CD4-positive, alpha-beta memory T cell (primary cell): ENCODE measurements around the gene DAPK1. TPM values are rescaled to one million over a fixed set of nuclear protein-coding genes. Genes with fewer than 3 reads are reported as not detected.

Experiments
- CTCF ChIA-PET: fragments of 350-600 bp; sonication (Branson Sonifier 250); formaldehyde crosslinking; loops from one replicate; lab custom pipeline; 2021; ENCODE audit warnings: inconsistent platforms; ENCODE audit not compliant: partially characterized antibody; lab: Charles Lee
- POLR2A ChIA-PET: fragments of 350-600 bp; sonication (Branson Sonifier 250); formaldehyde crosslinking; loops from one replicate; lab custom pipeline; 2021; ENCODE audit not compliant: partially characterized antibody; lab: Charles Lee
- DNase-seq, 5 donors: peaks; one replicate each; pipeline versions ENCODE4 v3.0.0 to v3.0.0-alpha.2; 2020 to 2022; ENCODE audit warnings: mixed read lengths in 1 of 5
- H3K27ac ChIP-seq: one replicate; pipeline ENCODE4 v1.7.0; 2013; ENCODE audit warnings: low read depth, low read length
- H3K27me3 ChIP-seq: 2 replicates; pipeline ENCODE4 v1.7.0; 2013; ENCODE audit warnings: mild to moderate bottlenecking, low read length, moderate library complexity; ENCODE audit not compliant: insufficient read depth
- H3K36me3 ChIP-seq: 2 replicates; pipeline ENCODE4 v1.7.0; 2013; ENCODE audit warnings: mild to moderate bottlenecking, low read length, moderate library complexity; ENCODE audit not compliant: insufficient read depth
- H3K4me1 ChIP-seq: 2 replicates; pipeline ENCODE4 v1.7.0; 2013; ENCODE audit warnings: mild to moderate bottlenecking, low read length, moderate library complexity; ENCODE audit not compliant: insufficient read depth
- H3K4me3 ChIP-seq, 2 donors: one replicate each; pipeline ENCODE4 v1.7.0; 2013; ENCODE audit warnings: low read length in 2 of 2, mild to moderate bottlenecking in 1 of 2
- H3K9me3 ChIP-seq, 2 donors: one replicate each; pipeline ENCODE4 v1.7.0; 2013; ENCODE audit warnings: low read length in 2 of 2, control low read depth in 1 of 2; ENCODE audit not compliant: control insufficient read depth in 1 of 2
- H3K27ac Mint-ChIP-seq, 7 donors: one replicate each; pipeline ENCODE4 v1.8.0; 2020 to 2021; ENCODE audit warnings: mixed read lengths in 7 of 7, mild to moderate bottlenecking in 6 of 7, inconsistent platforms in 3 of 7, moderate library complexity in 3 of 7
- H3K27me3 Mint-ChIP-seq, 2 donors: one replicate each; pipeline ENCODE4 v1.8.0; 2020 to 2021; ENCODE audit warnings: mixed read lengths in 2 of 2
- H3K36me3 Mint-ChIP-seq, 2 donors: one replicate each; pipeline ENCODE4 v1.8.0; 2020 to 2021; ENCODE audit warnings: mixed read lengths in 2 of 2, inconsistent platforms in 1 of 2, mild to moderate bottlenecking in 1 of 2
- H3K4me1 Mint-ChIP-seq, 4 donors: one replicate each; pipeline ENCODE4 v1.8.0; 2020 to 2021; ENCODE audit warnings: mixed read lengths in 4 of 4, mild to moderate bottlenecking in 1 of 4
- H3K4me3 Mint-ChIP-seq, 8 donors: one replicate each; pipeline ENCODE4 v1.8.0; 2020 to 2021; ENCODE audit warnings: mixed read lengths in 8 of 8, mild to moderate bottlenecking in 7 of 8, moderate library complexity in 6 of 8, inconsistent platforms in 3 of 8
- H3K9me3 Mint-ChIP-seq, 8 donors: one replicate each; pipeline ENCODE4 v1.8.0; 2020 to 2021; ENCODE audit warnings: mixed read lengths in 8 of 8, mild to moderate bottlenecking in 5 of 8, inconsistent platforms in 3 of 8, moderate library complexity in 1 of 8
- intact Hi-C: fragments of 100-400 bp; cut with micrococcal nuclease; formaldehyde crosslinking; loops from one replicate; pipeline ENCODE4 v1.15.1; 2023
- polyA plus RNA-seq, 2 donors: library from polyadenylated mRNA; unstranded; fragments of 300-500 nt; fragmentation: Illumina TruSeq; gene quantifications; one replicate each; pipeline ENCODE4 v1.2.3, GENCODE V29; 2021
- total RNA-seq, 2 experiments: library from RNA; stranded (reverse); gene quantifications; one replicate each; pipeline ENCODE4 v1.2.3, GENCODE V29; 2021

Gene DAPK1
- total and polyA plus RNA-seq, 4 experiments from 2014 or later = 1.7 to 2.2 TPM; not detected in 2

DNA sequence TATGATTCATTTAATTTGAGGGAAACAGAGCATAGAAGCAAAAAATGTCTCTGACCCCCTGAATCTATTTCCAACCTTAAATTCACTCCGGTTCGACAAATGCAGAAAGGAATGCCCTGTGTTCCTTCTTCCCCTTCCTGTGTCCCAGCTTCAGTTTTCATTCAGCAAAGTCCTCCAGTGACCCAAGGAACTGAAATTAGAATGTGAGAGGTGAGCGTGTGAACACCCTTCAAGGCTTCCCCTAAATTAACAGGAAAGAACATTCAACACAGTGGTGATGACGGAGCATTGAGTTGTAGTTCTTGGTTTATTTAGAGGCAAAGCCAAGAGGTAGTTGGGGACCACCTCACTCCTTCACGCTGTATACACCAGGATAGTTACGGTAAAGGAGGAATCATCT lies 130.7 kb downstream of the DAPK1 start:
- ChIA-PET POLR2A (no interaction called here), CTCF (no interaction called here)
- intact Hi-C loops = no loop called here
- H3K27me3 ChIP-seq = no peaks in the 10 kb centered on the region
- no peak overlapping the region for H3K27ac Mint-ChIP-seq
- no peaks in the 10 kb centered on the region for H3K36me3 Mint-ChIP-seq
- H3K4me1 Mint-ChIP-seq = no peaks in the 10 kb centered on the region
- peaks cover 0 to 6% (median under 1%) of the 10 kb centered on the region in 8 donors for H3K9me3 Mint-ChIP-seq
- H3K4me1 ChIP-seq = no peaks in the 10 kb centered on the region
- H3K27ac ChIP-seq = no peak overlapping the region
- H3K4me3 Mint-ChIP-seq = no peak overlapping the region
- no peak for DNase-seq
- H3K36me3 ChIP-seq = no peaks in the 10 kb centered on the region
- no peaks in the 10 kb centered on the region for H3K9me3 ChIP-seq
- H3K4me3 ChIP-seq = no peak overlapping the region
- H3K27me3 Mint-ChIP-seq = peaks cover 0 to 3% of the 10 kb centered on the region in 2 donors

GRCh38 chr9:87629104-87629503 lies 131.4 kb downstream of the DAPK1 start:
- Histone ChIP-seq H3K9me3 (no peaks in the 10 kb centered on the region), H3K36me3 (no peaks in the 10 kb centered on the region), H3K27me3 (no peaks in the 10 kb centered on the region), H3K4me3 (no peak overlapping the region), H3K4me1 (no peaks in the 10 kb centered on the region), H3K27ac (no peak overlapping the region)
- CTCF ChIA-PET = no interaction called here
- Mint-ChIP-seq H3K4me1 (no peaks in the 10 kb centered on the region), H3K27me3 (peaks cover 0 to 2% of the 10 kb centered on the region in 2 donors), H3K9me3 (peaks cover 0 to 7% (median 0%) of the 10 kb centered on the region in 8 donors), H3K4me3 (no peak overlapping the region), H3K36me3 (no peaks in the 10 kb centered on the region), H3K27ac (peak overlapping the region in 1 of 7 donors; percentile 25)
- DNase-seq = no peak
- POLR2A ChIA-PET = no interaction called here
- intact Hi-C loops = no loop called here

DNA sequence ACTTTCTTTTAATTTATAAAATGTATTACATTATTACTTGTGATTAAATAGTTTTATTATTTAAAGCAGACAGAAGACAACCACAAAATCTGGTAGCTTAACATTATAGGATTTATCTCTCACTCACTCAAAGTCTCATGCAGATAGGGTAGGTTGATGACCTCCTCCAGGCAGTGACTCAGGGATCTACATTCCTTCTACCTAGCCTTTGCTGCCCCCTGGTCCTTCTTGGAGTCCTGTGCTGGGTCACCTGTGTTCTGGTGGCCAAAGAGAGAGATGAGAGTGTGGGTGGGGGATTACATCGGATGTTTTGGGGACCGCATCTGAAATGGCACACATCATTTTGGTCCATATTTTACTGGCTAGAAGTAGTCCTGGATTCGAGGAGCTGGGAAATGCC lies 132.6 kb downstream of the DAPK1 start:
- no peak overlapping the region for H3K27ac Mint-ChIP-seq
- Histone ChIP-seq H3K4me3 (no peak overlapping the region), H3K4me1 (no peaks in the 10 kb centered on the region), H3K27me3 (no peaks in the 10 kb centered on the region), H3K27ac (no peak overlapping the region), H3K9me3 (no peaks in the 10 kb centered on the region), H3K36me3 (no peaks in the 10 kb centered on the region)
- peaks cover 0 to 3% (median 0%) of the 10 kb centered on the region in 8 donors for H3K9me3 Mint-ChIP-seq
- ChIA-PET POLR2A (no interaction called here), CTCF (no interaction called here)
- intact Hi-C loops = no loop called here
- no peaks in the 10 kb centered on the region for H3K4me1 Mint-ChIP-seq
- H3K4me3 Mint-ChIP-seq = no peak overlapping the region
- H3K36me3 Mint-ChIP-seq = no peaks in the 10 kb centered on the region
- peaks cover 0 to 2% of the 10 kb centered on the region in 2 donors for H3K27me3 Mint-ChIP-seq
- DNase-seq = no peak

- ChIA-PET CTCF (no interaction called here), POLR2A (no interaction called here)
- Mint-ChIP-seq H3K4me1 (no peaks in the 10 kb centered on the region), H3K36me3 (no peaks in the 10 kb centered on the region), H3K4me3 (no peak overlapping the region), H3K27me3 (peaks cover 0 to under 1% of the 10 kb centered on the region in 2 donors), H3K27ac (no peak overlapping the region), H3K9me3 (peaks cover 0 to 3% (median 0%) of the 10 kb centered on the region in 8 donors)
- H3K36me3 ChIP-seq = no peaks in the 10 kb centered on the region
- no peak overlapping the region for H3K27ac ChIP-seq
- H3K4me1 ChIP-seq = no peaks in the 10 kb centered on the region
- no peak overlapping the region for H3K4me3 ChIP-seq
- H3K27me3 ChIP-seq = no peaks in the 10 kb centered on the region
- intact Hi-C loops = no loop called here
- no peaks in the 10 kb centered on the region for H3K9me3 ChIP-seq
- no peak for DNase-seq
These were observed 133.2 kb downstream of the DAPK1 start for GRCh38 chr9:87630846-87631245.

GRCh38 chr9:87635656-87636501 lies 138.2 kb downstream of the DAPK1 start:
- Histone ChIP-seq H3K27me3 (no peaks in the 10 kb centered on the region), H3K9me3 (no peaks in the 10 kb centered on the region), H3K4me1 (no peaks in the 10 kb centered on the region), H3K36me3 (no peaks in the 10 kb centered on the region), H3K27ac (no peak overlapping the region), H3K4me3 (no peak overlapping the region)
- ChIA-PET POLR2A (no interaction called here), CTCF (no interaction called here)
- DNase-seq = no peak
- Mint-ChIP-seq H3K36me3 (no peaks in the 10 kb centered on the region), H3K4me3 (no peak overlapping the region), H3K9me3 (peaks cover 0 to 2% (median 0%) of the 10 kb centered on the region in 8 donors), H3K27ac (no peak overlapping the region), H3K4me1 (no peaks in the 10 kb centered on the region), H3K27me3 (no peaks in the 10 kb centered on the region)
- intact Hi-C loops = no loop called here

GRCh38 chr9:87638292-87638691 lies 140.6 kb downstream of the DAPK1 start:
- POLR2A ChIA-PET = no interaction called here
- H3K4me3 ChIP-seq = no peak overlapping the region
- CTCF ChIA-PET = no interaction called here
- no peaks in the 10 kb centered on the region for H3K4me1 ChIP-seq
- Mint-ChIP-seq H3K4me3 (no peak overlapping the region), H3K4me1 (no peaks in the 10 kb centered on the region), H3K27me3 (no peaks in the 10 kb centered on the region), H3K27ac (no peak overlapping the region), H3K36me3 (no peaks in the 10 kb centered on the region), H3K9me3 (peaks cover 0 to 2% (median 0%) of the 10 kb centered on the region in 8 donors)
- no peak overlapping the region for H3K27ac ChIP-seq
- H3K27me3 ChIP-seq = no peaks in the 10 kb centered on the region
- H3K36me3 ChIP-seq = no peaks in the 10 kb centered on the region
- no peak for DNase-seq
- intact Hi-C loops = no loop called here
- no peaks in the 10 kb centered on the region for H3K9me3 ChIP-seq

DNA sequence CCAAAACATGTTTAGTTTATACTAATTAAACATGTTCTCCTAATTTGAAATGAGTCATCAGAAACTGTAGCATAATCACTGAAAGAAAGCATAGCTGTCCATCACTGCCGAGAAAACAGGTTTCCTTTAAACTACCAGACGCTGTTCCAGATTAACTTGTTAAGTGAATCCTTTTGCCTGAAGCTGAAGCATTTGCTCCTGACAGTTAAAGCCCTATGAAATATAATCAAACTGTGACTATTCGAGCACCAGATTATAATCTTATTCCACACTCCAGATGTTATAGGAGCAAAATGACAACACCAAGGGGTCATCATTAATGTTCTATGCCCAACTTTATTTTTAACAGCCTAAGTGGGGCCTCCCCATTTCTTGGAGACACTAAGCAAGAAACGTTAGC lies 142.3 kb downstream of the DAPK1 start:
- Mint-ChIP-seq H3K36me3 (no peaks in the 10 kb centered on the region), H3K4me3 (no peak overlapping the region), H3K9me3 (no peaks in the 10 kb centered on the region), H3K27me3 (peaks cover 0 to 6% of the 10 kb centered on the region in 2 donors), H3K27ac (no peak overlapping the region), H3K4me1 (no peaks in the 10 kb centered on the region)
- no peaks in the 10 kb centered on the region for H3K27me3 ChIP-seq
- H3K27ac ChIP-seq = no peak overlapping the region
- no peak for DNase-seq
- no peak overlapping the region for H3K4me3 ChIP-seq
- POLR2A ChIA-PET = no interaction called here
- CTCF ChIA-PET = no interaction called here
- H3K4me1 ChIP-seq = no peaks in the 10 kb centered on the region
- H3K36me3 ChIP-seq = no peaks in the 10 kb centered on the region
- no peaks in the 10 kb centered on the region for H3K9me3 ChIP-seq
- intact Hi-C loops = no loop called here
